GM12878 (cell line): Measurements from ENCODE around the gene SLC66A3. TPM values are rescaled to one million over a fixed set of nuclear protein-coding genes. Genes with fewer than 3 reads are reported as not detected.

Experiments used
- ATAC-seq: fragments of 200-7000 bp; cut with Tn5 transposase; 3 replicates; pipeline ENCODE4 v1.9.1; 2020; ENCODE audit warnings: mild to moderate bottlenecking, moderate library complexity
- BruUV-seq: library from RNA; stranded (reverse); fragments of 400-500 nt; replicated peaks from 2 replicates; lab custom pipeline; 2021; lab: Mats Ljungman, UMichigan
- CTCF ChIA-PET: fragments of 300-600 bp; sonication (Branson Sonifier 250); formaldehyde crosslinking; extraction: SDS; loops from one replicate; lab custom pipeline; 2021; ENCODE audit warnings: inconsistent platforms; lab: Yijun Ruan, JAX
- POLR2A ChIA-PET: fragments of 350-600 bp; formaldehyde crosslinking; extraction: SDS; loops from one replicate; lab custom pipeline; 2021; ENCODE audit warnings: inconsistent platforms; lab: Charles Lee
- RAD21 ChIA-PET: fragments of 300-600 bp; sonication (Branson Sonifier 250); formaldehyde crosslinking; loops from one replicate; lab custom pipeline; 2023; ENCODE audit warnings: antibody characterized with exemption; ENCODE audit not compliant: unreplicated experiment; lab: Charles Lee
- SMC1A ChIA-PET: fragments of 300-600 bp; sonication (Branson Sonifier 250); formaldehyde crosslinking; loops from one replicate; lab custom pipeline; 2023; ENCODE audit not compliant: unreplicated experiment, uncharacterized antibody; lab: Charles Lee
- DNase-seq: peaks from one replicate; pipeline ENCODE4 v3.0.0-alpha.2; 2011; ENCODE audit warnings: low read depth, low spot score
- FAIRE-seq: peaks from 3 replicates; lab custom pipeline; 2011; peaks lifted over from hg19 to GRCh38; lab: Jason Lieb, UNC
- H2AFZ ChIP-seq: 2 replicates; pipeline ENCODE4 v1.6.0; 2011; ENCODE audit warnings: low read depth, low read length, control low read depth; ENCODE audit not compliant: control insufficient read depth
- H3K27ac ChIP-seq: 2 replicates; pipeline ENCODE4 v1.5.1; 2011; ENCODE audit warnings: control low read depth; ENCODE audit not compliant: control insufficient read depth, insufficient read depth
- H3K27me3 ChIP-seq, 2 experiments: replicated peaks in 1 of 2; 2 replicates each; pipeline versions ENCODE4 v1.6.0 to v1.6.1; 2011; ENCODE audit warnings: low read length in 1 of 2; ENCODE audit not compliant: control insufficient read depth in 2 of 2, insufficient read depth in 2 of 2
- H3K36me3 ChIP-seq, 2 experiments: 2 replicates each; pipeline ENCODE4 v1.5.1; 2011; ENCODE audit warnings: low read length in 1 of 2; ENCODE audit not compliant: control insufficient read depth in 2 of 2, insufficient read depth in 2 of 2
- H3K4me1 ChIP-seq: 2 replicates; pipeline ENCODE4 v1.6.1; 2011; ENCODE audit warnings: mild to moderate bottlenecking, low read length, moderate library complexity, mixed read lengths; ENCODE audit not compliant: control insufficient read depth, insufficient read depth
- H3K4me2 ChIP-seq: 2 replicates; pipeline ENCODE4 v1.6.0; 2011; ENCODE audit warnings: control low read depth; ENCODE audit not compliant: control insufficient read depth, insufficient read depth
- H3K4me3 ChIP-seq: fragments of 200-600 bp; sonication (generic); 2 replicates; pipeline ENCODE4 v1.5.1; 2016
- H3K79me2 ChIP-seq: 2 replicates; pipeline ENCODE4 v1.6.0; 2011; ENCODE audit warnings: low read length; ENCODE audit not compliant: control insufficient read depth, insufficient read depth
- H3K9ac ChIP-seq: 2 replicates; pipeline ENCODE4 v1.8.0; 2011; ENCODE audit warnings: low read length, control low read depth, mixed read lengths; ENCODE audit not compliant: control insufficient read depth, insufficient read depth
- H3K9me3 ChIP-seq: replicated peaks from 3 replicates; pipeline ENCODE4 v1.5.1; 2011; ENCODE audit warnings: mild to moderate bottlenecking, low read length; ENCODE audit not compliant: control insufficient read depth, insufficient read depth
- H4K20me1 ChIP-seq: 2 replicates; pipeline ENCODE4 v1.6.0; 2011; ENCODE audit not compliant: control insufficient read depth, insufficient read depth
- FOS ChIP-seq: IDR thresholded peaks from 3 replicates; pipeline ENCODE4 v1.6.1; 2011; ENCODE audit warnings: borderline replicate concordance; ENCODE audit not compliant: insufficient read length; ENCODE audit errors: extremely low read depth
- MXI1 ChIP-seq: fragments of 150-350 bp; IDR thresholded peaks from 2 replicates; pipeline ENCODE4 v1.6.1; 2011; ENCODE audit warnings: low read depth, mild to moderate bottlenecking, inconsistent platforms, low read length, improper control_type of control experiment
- WGBS: methylation state at CpG from one replicate; pipeline ENCODE4 v1.1.6; 2016; ENCODE audit warnings: low lambda C conversion rate; ENCODE audit not compliant: insufficient replicate concordance, insufficient coverage; ENCODE audit errors: missing lambda C conversion rate; 5-methylcytosine and 5-hydroxymethylcytosine counted together
- in situ Hi-C: fragments of 300-500 bp; cut with MboI; formaldehyde crosslinking; loops from 9 replicates; pipeline ENCODE4 v1.14.3; 2018; ENCODE audit warnings: mixed read lengths
- intact Hi-C: fragments of 100-400 bp; cut with micrococcal nuclease; formaldehyde crosslinking; loops from one replicate; pipeline ENCODE4 v1.14.2; 2022; ENCODE audit not compliant: unreplicated experiment
- polyA plus RNA-seq, 11 experiments: library from polyadenylated mRNA; depleted of rRNA in 4 of 11; unstranded in 6 of 11; stranded (reverse) in 5 of 11; fragments of >200 nt; fragmentation: Nextera tagmentation in 4 of 11; fragmentation: Illumina TruSeq in 1 of 11; extraction: Ambion mirVana in 4 of 11; extraction: Trizol in 1 of 11; gene quantifications; 1 replicate in 1 of 11; 2 replicates in 10 of 11; pipeline versions ENCODE4 v1.2.1 to v1.2.3, GENCODE V29; 2011 to 2016; ENCODE audit warnings: inconsistent platforms in 2 of 11, missing spikeins in 2 of 11, low read depth in 1 of 11
- total RNA-seq, 4 experiments: library from RNA; depleted of rRNA in 3 of 4; stranded (reverse); fragments of >200 nt in 3 of 4; fragmentation: Illumina TruSeq in 1 of 4; extraction: Trizol in 1 of 4; gene quantifications; 2 replicates each; pipeline versions ENCODE4 v1.2.1 to v1.2.3, GENCODE V29; 2013 to 2021
- TF ChIP-seq, protein P1 (sequence below): fragments of 450-650 bp; IDR thresholded peaks from 2 replicates; pipeline ENCODE4 v1.6.1; 2016; ENCODE audit warnings: mild to moderate bottlenecking
- TF ChIP-seq, protein P2 (sequence below), 3 experiments: IDR thresholded peaks in 2 of 3; conservative IDR thresholded peaks in 1 of 3; 2 replicates each; pipeline ENCODE4 v1.5.1; 2011; ENCODE audit warnings: low read depth in 3 of 3, low read length in 3 of 3, mild to moderate bottlenecking in 3 of 3, control low read depth in 2 of 3, moderate library complexity in 2 of 3, inconsistent platforms in 1 of 3, mixed read lengths in 1 of 3; ENCODE audit not compliant: control insufficient read depth in 2 of 3, insufficient read depth in 1 of 3; ENCODE audit errors: extremely low read depth in 1 of 3

The SLC66A3 gene
- total and polyA plus RNA-seq, 10 of the 15 experiments (the other 5 are each of a cell fraction or from before 2014, with no cell fraction given), result 1.4 to 14.2 (median 6.4) TPM

DNA sequence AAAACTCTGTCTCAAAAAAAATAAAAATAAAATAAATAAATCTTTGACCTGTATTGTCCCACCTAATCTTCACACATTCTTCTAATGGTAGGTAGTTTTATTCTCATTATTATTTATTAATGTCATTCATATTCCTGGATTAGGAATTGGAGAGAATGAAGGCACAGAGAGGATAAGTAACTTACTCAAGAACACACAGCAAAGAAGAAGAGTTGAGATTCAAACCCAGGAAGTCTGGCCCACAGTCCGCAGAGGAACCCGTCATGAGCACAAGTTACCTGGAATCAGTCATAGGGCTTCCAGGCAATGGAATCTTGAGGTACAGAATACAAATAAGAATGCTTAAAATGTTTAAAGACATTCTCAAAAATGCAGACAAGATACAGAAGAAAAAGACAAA lies 46.3 kb upstream of the SLC66A3 start:
- Histone ChIP-seq H3K4me3 (no peak overlapping the region), H3K4me2 (no peak overlapping the region), H4K20me1 (no peaks in the 10 kb centered on the region), H2AFZ (no peak overlapping the region), H3K9me3 (peaks cover 4% of the 10 kb centered on the region; the same call in 2 of the 3 replicates), H3K36me3 (no peaks in the 10 kb centered on the region), H3K27me3 (no peaks in the 10 kb centered on the region), H3K27ac (no peak overlapping the region), H3K4me1 (peaks cover 9% of the 10 kb centered on the region), H3K9ac (no peak overlapping the region), H3K79me2 (no peaks in the 10 kb centered on the region)
- POLR2A ChIA-PET, result no interaction called here
- RAD21 ChIA-PET, result no interaction called here
- in situ Hi-C loops (no loop called here), intact Hi-C loops (no loop called here)
- CTCF ChIA-PET, result no interaction called here
- WGBS, result 94% methylated on average over 2 of the region's 2 CpGs
- DNase-seq (no peak), FAIRE-seq (no peak), ATAC-seq (no peak)
- SMC1A ChIA-PET, result no interaction called here
- no TSS peak for BruUV-seq
- TF ChIP-seq FOS (no peak), MXI1 (no peak)
- TF ChIP-seq, protein P1, sequence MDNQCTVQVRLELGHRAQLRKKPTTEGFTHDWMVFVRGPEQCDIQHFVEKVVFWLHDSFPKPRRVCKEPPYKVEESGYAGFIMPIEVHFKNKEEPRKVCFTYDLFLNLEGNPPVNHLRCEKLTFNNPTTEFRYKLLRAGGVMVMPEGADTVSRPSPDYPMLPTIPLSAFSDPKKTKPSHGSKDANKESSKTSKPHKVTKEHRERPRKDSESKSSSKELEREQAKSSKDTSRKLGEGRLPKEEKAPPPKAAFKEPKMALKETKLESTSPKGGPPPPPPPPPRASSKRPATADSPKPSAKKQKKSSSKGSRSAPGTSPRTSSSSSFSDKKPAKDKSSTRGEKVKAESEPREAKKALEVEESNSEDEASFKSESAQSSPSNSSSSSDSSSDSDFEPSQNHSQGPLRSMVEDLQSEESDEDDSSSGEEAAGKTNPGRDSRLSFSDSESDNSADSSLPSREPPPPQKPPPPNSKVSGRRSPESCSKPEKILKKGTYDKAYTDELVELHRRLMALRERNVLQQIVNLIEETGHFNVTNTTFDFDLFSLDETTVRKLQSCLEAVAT, result no peak
- TF ChIP-seq, protein P2, sequence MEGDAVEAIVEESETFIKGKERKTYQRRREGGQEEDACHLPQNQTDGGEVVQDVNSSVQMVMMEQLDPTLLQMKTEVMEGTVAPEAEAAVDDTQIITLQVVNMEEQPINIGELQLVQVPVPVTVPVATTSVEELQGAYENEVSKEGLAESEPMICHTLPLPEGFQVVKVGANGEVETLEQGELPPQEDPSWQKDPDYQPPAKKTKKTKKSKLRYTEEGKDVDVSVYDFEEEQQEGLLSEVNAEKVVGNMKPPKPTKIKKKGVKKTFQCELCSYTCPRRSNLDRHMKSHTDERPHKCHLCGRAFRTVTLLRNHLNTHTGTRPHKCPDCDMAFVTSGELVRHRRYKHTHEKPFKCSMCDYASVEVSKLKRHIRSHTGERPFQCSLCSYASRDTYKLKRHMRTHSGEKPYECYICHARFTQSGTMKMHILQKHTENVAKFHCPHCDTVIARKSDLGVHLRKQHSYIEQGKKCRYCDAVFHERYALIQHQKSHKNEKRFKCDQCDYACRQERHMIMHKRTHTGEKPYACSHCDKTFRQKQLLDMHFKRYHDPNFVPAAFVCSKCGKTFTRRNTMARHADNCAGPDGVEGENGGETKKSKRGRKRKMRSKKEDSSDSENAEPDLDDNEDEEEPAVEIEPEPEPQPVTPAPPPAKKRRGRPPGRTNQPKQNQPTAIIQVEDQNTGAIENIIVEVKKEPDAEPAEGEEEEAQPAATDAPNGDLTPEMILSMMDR (IDR thresholded peaks at IDR 0.05 in 2 of 3, conservative IDR thresholded peaks at IDR 0.05 in 1 of 3; ENCODE audit: control insufficient read depth in 2 of 3, extremely low read depth in 1 of 3, insufficient read depth in 1 of 3, low read depth in 3 of 3, low read length in 3 of 3), result no peak
